GM10266 (cell line): ENCODE measurements around the gene TCTN2.

ENCODE experiments used
- DNase-seq: peaks from one replicate; pipeline ENCODE4 v3.0.0; 2012; ENCODE audit errors: extremely low spot score
- CTCF ChIP-seq: IDR thresholded peaks from 2 replicates; pipeline ENCODE4 v1.5.1; 2012; ENCODE audit warnings: mild to moderate bottlenecking, low read depth; ENCODE audit not compliant: control insufficient read depth, insufficient read depth; ENCODE audit errors: missing control alignments

The TCTN2 gene

GRCh38 chr12:123670882-123671728 lies at the start of gene TCTN2:
Gene TCTN2 (plus strand): TSS chr12:123671113. CDS start chr12:123671241, 128 bp downstream.
- no peak for TF ChIP-seq CTCF

GRCh38 chr12:123621619-123622530 lies 49.0 kb upstream of the TCTN2 start:
- no peak for TF ChIP-seq CTCF
- DNase-seq, result no peak

More at GRCh38 chr12:123670882-123671728, at the start of gene TCTN2:
- peak; percentile 95 for DNase-seq

- no peak for TF ChIP-seq CTCF
- DNase-seq, result peak; percentile 96
Measured at GRCh38 chr12:123633379-123634141, 37.4 kb upstream of the TCTN2 start, which contains the start of the genes EIF2B1 and GTF2H3. Gene EIF2B1 (minus strand): TSS chr12:123633686. CDS start chr12:123633557, 129 bp downstream. Gene GTF2H3 (plus strand): TSS chr12:123633829. CDS start chr12:123633860, 31 bp downstream.

- TF ChIP-seq CTCF, result no peak
- DNase-seq, result no peak
Measured at GRCh38 chr12:123634142-123634561, 36.8 kb upstream of the TCTN2 start.

GRCh38 chr12:123643911-123644310 lies 27.0 kb upstream of the TCTN2 start:
- TF ChIP-seq CTCF, result no peak
- DNase-seq, result no peak

GRCh38 chr12:123645380-123645779 lies 25.5 kb upstream of the TCTN2 start:
- no peak for DNase-seq
- TF ChIP-seq CTCF, result no peak
